Measurements from ENCODE around the gene CHST10.

DNA sequence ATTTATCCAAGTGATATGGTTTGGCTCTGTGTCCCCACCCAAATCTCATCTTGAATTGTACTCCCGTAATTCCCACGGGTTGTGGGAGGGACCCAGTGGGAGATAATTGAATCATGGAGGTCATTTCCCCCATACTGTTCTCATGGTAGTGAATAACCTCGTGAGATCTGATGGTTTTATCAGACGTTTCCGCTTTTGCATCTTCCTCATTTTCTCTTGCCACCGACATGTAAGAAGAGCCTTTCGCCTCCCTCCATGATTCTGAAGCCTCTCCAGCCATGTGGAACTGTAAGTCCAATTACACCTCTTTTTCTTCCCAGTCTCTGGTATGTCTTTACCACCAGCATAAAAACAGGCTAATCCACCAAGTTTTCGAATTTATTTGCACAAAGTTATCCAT is 20.3 kb upstream of the CHST10 start:
- no peak for TF ChIP-seq CTCF (conservative IDR thresholded peaks at IDR 0.05; ENCODE audit: low read depth, low read length)
- TF ChIP-seq EZH2phosphoT487 (IDR thresholded peaks at IDR 0.05; ENCODE audit: borderline replicate concordance, low read length), result no peak
- TF ChIP-seq EZH2 (IDR thresholded peaks at IDR 0.05; ENCODE audit: low read length, unreplicated experiment), result no peak
